ENCODE results near the gene SPOCK2. TPM values are rescaled to one million over a fixed set of nuclear protein-coding genes. Genes with fewer than 3 reads are reported as not detected.
A peak's percentile ranks its signal among the peaks of the same experiment; 100 is the strongest.

Gene SPOCK2
- total and polyA plus RNA-seq, 2 of the 13 experiments (the other 11 are each of a cell fraction or from before 2014, with no cell fraction given) = 8.6 to 30.6 TPM

- TF ChIP-seq FOXJ3 (CRISPR knock-in tag; IDR thresholded peaks at IDR 0.05; ENCODE audit: borderline replicate concordance) = no peak
- TF ChIP-seq DMAP1 (CRISPR knock-in tag; IDR thresholded peaks at IDR 0.05) = no peak
- TF ChIP-seq SRY (CRISPR knock-in tag; IDR thresholded peaks at IDR 0.05) = no peak
- peak; percentile 57; the same call in 1 of the 2 replicates for TF ChIP-seq MNT (IDR thresholded peaks at IDR 0.05)
- no peak for TF ChIP-seq ZNF296 (CRISPR knock-in tag; conservative IDR thresholded peaks at IDR 0.05)
- no peak overlapping the region for H3K27ac ChIP-seq (ENCODE audit: extremely low read length, insufficient read depth, low read length)
Measured at GRCh38 chr10:72059843-72060822, 28.2 kb downstream of the SPOCK2 start.

More at GRCh38 chr10:72059843-72060822, 28.2 kb downstream of the SPOCK2 start:
- Histone ChIP-seq H3K4me3 (replicated peaks in 1 of 3; ENCODE audit: insufficient read depth in 1 of 3, low read depth in 2 of 3, low read length in 3 of 3) (no peak overlapping the region), H3K4me2 (ENCODE audit: low read depth, low read length) (no peak overlapping the region), H3K4me1 (ENCODE audit: insufficient read depth, low read length) (peaks cover 70% of the 10 kb centered on the region), H3K9ac (ENCODE audit: insufficient read depth, low read depth, low read length) (no peak overlapping the region), H2AFZ (ENCODE audit: low read length) (no peak overlapping the region), H3K79me2 (ENCODE audit: insufficient read depth, low read length) (no peaks in the 10 kb centered on the region), H3K9me3 (ENCODE audit: low read length) (no peaks in the 10 kb centered on the region), H4K20me1 (ENCODE audit: insufficient read depth, low read length) (no peaks in the 10 kb centered on the region), H3K27me3 (ENCODE audit: control insufficient read depth in 1 of 2, insufficient read depth in 2 of 2, low read length in 2 of 2) (no peaks in the 10 kb centered on the region), H3K36me3 (replicated peaks in 1 of 2; ENCODE audit: control insufficient read depth in 1 of 2, insufficient read depth in 2 of 2, low read length in 2 of 2) (no peaks in the 10 kb centered on the region)
- BruUV-seq (replicated peaks) = no TSS peak
- in situ Hi-C loops (cut with HindIII; ENCODE audit: extremely low pct_ligation_motif_present, low pct_unique_long_range_greater_than_20kb) (no loop called here), intact Hi-C loops (cut with micrococcal nuclease; ENCODE audit: unreplicated experiment) (no loop called here)
- POLR2A ChIA-PET = no interaction called here
- no peak for DNase-seq (ENCODE audit: low spot score)
- ATAC-seq = no peak
- no peak for FAIRE-seq
- 64% methylated on average over 16 of the region's 19 CpGs for WGBS (ENCODE audit: low lambda C conversion rate)
- CTCF ChIA-PET (ENCODE audit: low intra/inter-chr PET ratio, low total read pairs) = no interaction called here

All from HepG2 (cell line).